B cell (primary cell): Measurements from ENCODE around the gene NEUROG1.

Experiments
- EZH2 ChIP-seq: IDR thresholded peaks from 2 replicates; pipeline ENCODE4 v1.6.1; 2012; ENCODE audit warnings: borderline replicate concordance, low read depth, mild to moderate bottlenecking, moderate library complexity, low read length; ENCODE audit not compliant: insufficient read depth, poor library complexity, severe bottlenecking
- TF ChIP-seq, protein P1 (sequence below): fragments of 200-600 bp; IDR thresholded peaks from one replicate; pipeline ENCODE4 v1.8.0; 2022; ENCODE audit warnings: antibody characterized with exemption, mild to moderate bottlenecking

DNA sequence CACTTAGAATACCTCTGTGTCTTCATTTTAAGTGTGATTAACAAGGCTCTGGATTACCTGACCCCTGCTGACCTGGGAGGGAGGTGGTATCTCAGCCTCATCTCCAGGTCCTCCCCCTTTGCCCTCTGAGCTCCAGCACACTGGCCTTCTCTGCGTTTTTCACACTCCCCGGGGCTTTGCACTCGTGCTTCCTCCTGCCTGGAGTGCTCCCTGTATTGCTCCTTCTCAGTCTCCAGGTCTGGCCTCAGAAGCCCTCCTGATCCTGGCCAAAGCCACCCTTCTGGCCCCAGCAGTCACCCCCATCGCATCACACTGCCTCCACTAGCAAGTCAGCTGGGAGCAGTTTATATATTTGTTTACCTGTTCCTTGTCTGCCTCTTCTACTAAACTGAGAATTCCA lies 13.6 kb upstream of the NEUROG1 start:
- TF ChIP-seq EZH2: no peak
- TF ChIP-seq, protein P1, sequence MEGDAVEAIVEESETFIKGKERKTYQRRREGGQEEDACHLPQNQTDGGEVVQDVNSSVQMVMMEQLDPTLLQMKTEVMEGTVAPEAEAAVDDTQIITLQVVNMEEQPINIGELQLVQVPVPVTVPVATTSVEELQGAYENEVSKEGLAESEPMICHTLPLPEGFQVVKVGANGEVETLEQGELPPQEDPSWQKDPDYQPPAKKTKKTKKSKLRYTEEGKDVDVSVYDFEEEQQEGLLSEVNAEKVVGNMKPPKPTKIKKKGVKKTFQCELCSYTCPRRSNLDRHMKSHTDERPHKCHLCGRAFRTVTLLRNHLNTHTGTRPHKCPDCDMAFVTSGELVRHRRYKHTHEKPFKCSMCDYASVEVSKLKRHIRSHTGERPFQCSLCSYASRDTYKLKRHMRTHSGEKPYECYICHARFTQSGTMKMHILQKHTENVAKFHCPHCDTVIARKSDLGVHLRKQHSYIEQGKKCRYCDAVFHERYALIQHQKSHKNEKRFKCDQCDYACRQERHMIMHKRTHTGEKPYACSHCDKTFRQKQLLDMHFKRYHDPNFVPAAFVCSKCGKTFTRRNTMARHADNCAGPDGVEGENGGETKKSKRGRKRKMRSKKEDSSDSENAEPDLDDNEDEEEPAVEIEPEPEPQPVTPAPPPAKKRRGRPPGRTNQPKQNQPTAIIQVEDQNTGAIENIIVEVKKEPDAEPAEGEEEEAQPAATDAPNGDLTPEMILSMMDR: no peak
